AG09309 (cell line): ENCODE measurements around the gene SEBOX.

Source experiments
- DNase-seq: peaks from one replicate; pipeline ENCODE4 v3.0.0-alpha.2; 2010; ENCODE audit warnings: low read depth
- H3K4me3 ChIP-seq: 2 replicates; pipeline ENCODE4 v1.5.1; 2011; ENCODE audit warnings: mild to moderate bottlenecking, low read depth, low read length, moderate library complexity; ENCODE audit not compliant: control insufficient read depth
- CTCF ChIP-seq: IDR thresholded peaks from 2 replicates; pipeline ENCODE4 v1.5.1; 2011; ENCODE audit warnings: mild to moderate bottlenecking, low read depth, low read length, inconsistent platforms; ENCODE audit not compliant: insufficient read depth, control insufficient read depth; ENCODE audit errors: missing control alignments

The SEBOX gene

GRCh38 chr17:28330671-28331070, 34.3 kb downstream of the SEBOX start:
- TF ChIP-seq CTCF, result no peak
- no peak overlapping the region for H3K4me3 ChIP-seq
- DNase-seq, result no peak

GRCh38 chr17:28328325-28328724, 36.7 kb downstream of the SEBOX start:
- no peak overlapping the region for H3K4me3 ChIP-seq
- no peak for DNase-seq
- no peak for TF ChIP-seq CTCF

- peak; percentile 12 for TF ChIP-seq CTCF
- no peak overlapping the region for H3K4me3 ChIP-seq
- DNase-seq, result no peak
Measured at GRCh38 chr17:28327709-28328108, 37.3 kb downstream of the SEBOX start.

- no peak for TF ChIP-seq CTCF
- DNase-seq, result no peak
- H3K4me3 ChIP-seq, result no peak overlapping the region
Measured at GRCh38 chr17:28327031-28327607, 37.9 kb downstream of the SEBOX start.

- TF ChIP-seq CTCF, result no peak
- no peak for DNase-seq
- H3K4me3 ChIP-seq, result no peak overlapping the region
Measured at GRCh38 chr17:28326114-28326513, 38.9 kb downstream of the SEBOX start.

GRCh38 chr17:28325211-28325610, 39.8 kb downstream of the SEBOX start:
- no peak for TF ChIP-seq CTCF
- no peak for DNase-seq
- H3K4me3 ChIP-seq, result no peak overlapping the region

GRCh38 chr17:28324781-28325180, 40.2 kb downstream of the SEBOX start:
- no peak overlapping the region for H3K4me3 ChIP-seq
- TF ChIP-seq CTCF, result no peak
- no peak for DNase-seq
